ENCODE measurements around the gene GPR37L1. TPM values are rescaled to one million over a fixed set of nuclear protein-coding genes. Genes with fewer than 3 reads are reported as not detected.
A peak's percentile ranks its signal among the peaks of the same experiment; 100 is the strongest.

GPR37L1 gene
- total RNA-seq, 1 donor from 2014 or later: not detected

- intact Hi-C loops (cut with micrococcal nuclease): loop anchor here (5.0 to 10.0 kb wide), 4 partner anchors 453 to 1223 kb away; partner anchors contain the start of genes PCAT6 and TMEM183A
- no peak for TF ChIP-seq CTCF (IDR thresholded peaks at IDR 0.05)
- peak overlapping the region; percentile 91 for H3K4me3 Mint-ChIP-seq
- H3K4me1 Mint-ChIP-seq: peaks cover 87% of the 10 kb centered on the region
- ChIA-PET POLR2A (interaction anchor here (0.7 kb wide), 1 partner anchor 19 kb away, joined by 6 read pairs; no protein-coding TSS in a partner anchor), CTCF (interaction anchor here (0.9 to 1.7 kb wide), 6 partner anchors 13 to 558 kb away, joined by 3 to 6 read pairs (median 4); partner anchors contain the start of gene LGR6)
- H3K27ac Mint-ChIP-seq: no peak overlapping the region
- peaks cover 7% of the 10 kb centered on the region for H3K36me3 Mint-ChIP-seq (ENCODE audit: low read depth)
- no peaks in the 10 kb centered on the region for H3K9me3 Mint-ChIP-seq
- ATAC-seq (ENCODE audit: low read depth) (peak; percentile 35), DNase-seq (peak; percentile 42)
- H3K27me3 Mint-ChIP-seq: no peaks in the 10 kb centered on the region
Measured at GRCh38 chr1:202162047-202162417, 39.3 kb downstream of the GPR37L1 start.

GRCh38 chr1:202162418-202163280 is 39.9 kb downstream of the GPR37L1 start:
- intact Hi-C loops (cut with micrococcal nuclease): loop anchor here (5.0 to 10.0 kb wide), 4 partner anchors 452 to 1222 kb away; partner anchors contain the start of genes PCAT6 and TMEM183A
- no peak for ATAC-seq (ENCODE audit: low read depth)

GRCh38 chr1:202163281-202164270 is 40.9 kb downstream of the GPR37L1 start:
- Mint-ChIP-seq H3K36me3 (ENCODE audit: low read depth) (peaks cover 2% of the 10 kb centered on the region), H3K27me3 (peaks cover 1% of the 10 kb centered on the region), H3K27ac (no peak overlapping the region), H3K4me1 (peaks cover 76% of the 10 kb centered on the region), H3K4me3 (no peak overlapping the region), H3K9me3 (no peaks in the 10 kb centered on the region)
- no peak for TF ChIP-seq CTCF (IDR thresholded peaks at IDR 0.05)
- ATAC-seq (ENCODE audit: low read depth) (no peak), DNase-seq (no peak)
- ChIA-PET CTCF (interaction anchor here (0.9 to 1.7 kb wide), 4 partner anchors 9 to 30 kb away, joined by 3 to 7 read pairs (median 6); partner anchors contain the start of gene LGR6), POLR2A (interaction anchor here (0.7 to 1.5 kb wide), 3 partner anchors 9 to 20 kb away, joined by 3 to 5 read pairs (median 3); partner anchors contain the start of gene ARL8A)
- intact Hi-C loops (cut with micrococcal nuclease): loop anchor here (2.0 to 10.0 kb wide), 5 partner anchors 21 to 1221 kb away; partner anchors contain the start of genes PCAT6 and TMEM183A

More at GRCh38 chr1:202162418-202163280, 39.9 kb downstream of the GPR37L1 start:
- DNase-seq: no peak
- H3K27me3 Mint-ChIP-seq: no peaks in the 10 kb centered on the region
- ChIA-PET POLR2A (interaction anchor here (0.7 to 1.5 kb wide), 4 partner anchors 8 to 19 kb away, joined by 3 to 6 read pairs (median 4); partner anchors contain the start of gene ARL8A), CTCF (interaction anchor here (0.9 to 1.7 kb wide), 6 partner anchors 12 to 557 kb away, joined by 3 to 6 read pairs (median 4); partner anchors contain the start of gene LGR6)
- H3K4me1 Mint-ChIP-seq: peaks cover 84% of the 10 kb centered on the region
- no peaks in the 10 kb centered on the region for H3K9me3 Mint-ChIP-seq
- H3K4me3 Mint-ChIP-seq: peak overlapping the region; percentile 66
- no peak overlapping the region for H3K27ac Mint-ChIP-seq
- H3K36me3 Mint-ChIP-seq (ENCODE audit: low read depth): peaks cover 4% of the 10 kb centered on the region
- TF ChIP-seq CTCF (IDR thresholded peaks at IDR 0.05): no peak

- peaks cover 1% of the 10 kb centered on the region for H3K27me3 Mint-ChIP-seq
- DNase-seq (peak; percentile 78), ATAC-seq (ENCODE audit: low read depth) (peak; percentile 78)
- POLR2A ChIA-PET: interaction anchor here (1.5 kb wide), 1 partner anchor 20 kb away, joined by 5 read pairs; the partner anchor contains the start of gene ARL8A
- CTCF ChIA-PET: interaction anchor here (1.1 kb wide), 2 partner anchors 10 kb away, joined by 7 to 8 read pairs; no protein-coding TSS in a partner anchor
- intact Hi-C loops (cut with micrococcal nuclease): loop anchor here (2.0 to 10.0 kb wide), 5 partner anchors 20 to 1220 kb away; partner anchors contain the start of genes PCAT6 and TMEM183A
- peak overlapping the region; percentile 71 for H3K4me3 Mint-ChIP-seq
- TF ChIP-seq CTCF (IDR thresholded peaks at IDR 0.05): no peak
- no peaks in the 10 kb centered on the region for H3K9me3 Mint-ChIP-seq
- peak overlapping the region; percentile 61 for H3K27ac Mint-ChIP-seq
- peaks cover 2% of the 10 kb centered on the region for H3K36me3 Mint-ChIP-seq (ENCODE audit: low read depth)
- H3K4me1 Mint-ChIP-seq: peaks cover 67% of the 10 kb centered on the region
Measured at GRCh38 chr1:202164271-202165037, 41.7 kb downstream of the GPR37L1 start.

All from activated B cell treated with CpG ODN at 0.5 μM for 24 hours (primary cell).